ENCODE results near the gene SFPQ. TPM values are rescaled to one million over a fixed set of nuclear protein-coding genes. Genes with fewer than 3 reads are reported as not detected.
"Not testable (repeated sequence)": the region's sequence is repeated elsewhere in the genome, so short reads cannot be mapped to it uniquely, and the experiment has no call there.

Gene SFPQ
- total RNA-seq, 1 donor from 2014 or later: 147 TPM

GRCh38 chr1:35173491-35173890, 19.5 kb downstream of the SFPQ start:
- FAIRE-seq: no peak
- peaks cover 9% of the 10 kb centered on the region for H3K36me3 ChIP-seq (ENCODE audit: control insufficient read depth, insufficient read depth, low read length)
- no peak for TF ChIP-seq CTCF (IDR thresholded peaks at IDR 0.05; ENCODE audit: insufficient read depth, low read length, severe bottlenecking)
- no peak for DNase-seq (ENCODE audit: low read depth)
- no peak overlapping the region for H3K4me3 ChIP-seq (ENCODE audit: low read depth, low read length)
- H3K27me3 ChIP-seq (ENCODE audit: control insufficient read depth, insufficient read depth, low read length): no peaks in the 10 kb centered on the region

- Histone ChIP-seq H3K36me3 (ENCODE audit: control insufficient read depth, insufficient read depth, low read length) (peaks cover under 1% of the 10 kb centered on the region), H3K4me3 (ENCODE audit: low read depth, low read length) (no peak overlapping the region), H3K27me3 (ENCODE audit: control insufficient read depth, insufficient read depth, low read length) (no peaks in the 10 kb centered on the region)
- FAIRE-seq: no peak
- DNase-seq (ENCODE audit: low read depth): no peak
- TF ChIP-seq CTCF (IDR thresholded peaks at IDR 0.05; ENCODE audit: insufficient read depth, low read length, severe bottlenecking): no peak
Measured at GRCh38 chr1:35172022-35172421, 20.9 kb downstream of the SFPQ start.

GRCh38 chr1:35171579-35171978, 21.4 kb downstream of the SFPQ start:
- FAIRE-seq (no peak), DNase-seq (ENCODE audit: low read depth) (no peak)
- no peak for TF ChIP-seq CTCF (IDR thresholded peaks at IDR 0.05; ENCODE audit: insufficient read depth, low read length, severe bottlenecking)
- Histone ChIP-seq H3K4me3 (ENCODE audit: low read depth, low read length) (no peak overlapping the region), H3K27me3 (ENCODE audit: control insufficient read depth, insufficient read depth, low read length) (no peaks in the 10 kb centered on the region), H3K36me3 (ENCODE audit: control insufficient read depth, insufficient read depth, low read length) (no peaks in the 10 kb centered on the region)

- FAIRE-seq: no peak
- DNase-seq (ENCODE audit: low read depth): no peak
Measured at GRCh38 chr1:35164893-35165292, 28.1 kb downstream of the SFPQ start.

GRCh38 chr1:35151220-35151619, 41.7 kb downstream of the SFPQ start:
- Histone ChIP-seq H3K36me3 (ENCODE audit: control insufficient read depth, insufficient read depth, low read length) (no peaks in the 10 kb centered on the region), H3K27me3 (ENCODE audit: control insufficient read depth, insufficient read depth, low read length) (no peaks in the 10 kb centered on the region), H3K4me3 (ENCODE audit: low read depth, low read length) (no peak overlapping the region)
- DNase-seq (ENCODE audit: low read depth) (no peak), FAIRE-seq (no peak)
- no peak for TF ChIP-seq CTCF (IDR thresholded peaks at IDR 0.05; ENCODE audit: insufficient read depth, low read length, severe bottlenecking)

More at GRCh38 chr1:35164893-35165292, 28.1 kb downstream of the SFPQ start:
- no peaks in the 10 kb centered on the region for H3K27me3 ChIP-seq (ENCODE audit: control insufficient read depth, insufficient read depth, low read length)
- H3K4me3 ChIP-seq (ENCODE audit: low read depth, low read length): no peak overlapping the region
- TF ChIP-seq CTCF (IDR thresholded peaks at IDR 0.05; ENCODE audit: insufficient read depth, low read length, severe bottlenecking): no peak
- no peaks in the 10 kb centered on the region for H3K36me3 ChIP-seq (ENCODE audit: control insufficient read depth, insufficient read depth, low read length)

- not testable (repeated sequence) for FAIRE-seq; H3K27me3 ChIP-seq (ENCODE audit: control insufficient read depth, insufficient read depth, low read length); H3K36me3 ChIP-seq (ENCODE audit: control insufficient read depth, insufficient read depth, low read length); H3K4me3 ChIP-seq (ENCODE audit: low read depth, low read length)
- DNase-seq (ENCODE audit: low read depth): peak; percentile 26
Measured at GRCh38 chr1:35145892-35146549, 46.9 kb downstream of the SFPQ start.

Data from bronchial epithelial cell (primary cell).